Measurements from ENCODE around the gene TNFRSF19.

TNFRSF19 gene

DNA sequence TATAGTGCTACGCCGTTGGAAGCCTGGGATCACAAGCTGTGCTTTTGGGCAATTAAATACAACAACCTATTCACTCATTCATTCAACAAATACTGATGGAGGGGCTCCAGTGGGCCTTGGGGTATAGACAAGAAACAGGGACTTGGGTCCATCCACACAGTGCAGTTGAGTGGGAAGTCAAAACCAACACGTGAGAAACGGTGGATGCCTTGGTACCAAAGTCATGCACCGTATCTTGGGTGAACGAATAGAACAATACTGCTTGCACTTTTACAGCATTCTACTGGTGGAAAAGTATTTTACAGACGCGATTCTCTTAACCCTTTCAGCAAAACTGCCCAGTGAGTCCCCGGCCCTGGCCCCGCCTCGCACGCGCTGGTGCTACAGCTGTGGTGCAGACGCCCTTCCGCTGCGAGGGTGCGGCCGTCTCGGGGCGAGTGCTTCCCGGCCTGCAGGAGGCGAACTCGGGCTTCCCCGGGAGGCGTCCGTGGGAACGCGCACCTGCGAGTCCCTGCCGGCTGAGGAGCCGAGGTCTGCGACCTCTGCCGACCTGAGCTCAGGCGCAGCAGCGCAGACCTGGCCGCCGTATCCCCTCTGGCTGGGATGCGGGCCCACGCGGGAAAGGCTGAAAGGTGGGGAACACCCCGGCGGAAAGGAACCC is 8.3 kb downstream of the TNFRSF19 start (continued):
- TF ChIP-seq, protein P1, sequence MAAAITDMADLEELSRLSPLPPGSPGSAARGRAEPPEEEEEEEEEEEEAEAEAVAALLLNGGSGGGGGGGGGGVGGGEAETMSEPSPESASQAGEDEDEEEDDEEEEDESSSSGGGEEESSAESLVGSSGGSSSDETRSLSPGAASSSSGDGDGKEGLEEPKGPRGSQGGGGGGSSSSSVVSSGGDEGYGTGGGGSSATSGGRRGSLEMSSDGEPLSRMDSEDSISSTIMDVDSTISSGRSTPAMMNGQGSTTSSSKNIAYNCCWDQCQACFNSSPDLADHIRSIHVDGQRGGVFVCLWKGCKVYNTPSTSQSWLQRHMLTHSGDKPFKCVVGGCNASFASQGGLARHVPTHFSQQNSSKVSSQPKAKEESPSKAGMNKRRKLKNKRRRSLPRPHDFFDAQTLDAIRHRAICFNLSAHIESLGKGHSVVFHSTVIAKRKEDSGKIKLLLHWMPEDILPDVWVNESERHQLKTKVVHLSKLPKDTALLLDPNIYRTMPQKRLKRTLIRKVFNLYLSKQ (tag by site-specific recombination; IDR thresholded peaks at IDR 0.05; ENCODE audit: borderline replicate concordance): no peak
- TF ChIP-seq GLI4 (tag by site-specific recombination; IDR thresholded peaks at IDR 0.05): peak; percentile 66; the same call in 1 of the 2 replicates
- peak; percentile 36; the same call in 1 of the 2 replicates for TF ChIP-seq ZNF600 (tag by site-specific recombination; IDR thresholded peaks at IDR 0.05)
- TF ChIP-seq, protein P2, sequence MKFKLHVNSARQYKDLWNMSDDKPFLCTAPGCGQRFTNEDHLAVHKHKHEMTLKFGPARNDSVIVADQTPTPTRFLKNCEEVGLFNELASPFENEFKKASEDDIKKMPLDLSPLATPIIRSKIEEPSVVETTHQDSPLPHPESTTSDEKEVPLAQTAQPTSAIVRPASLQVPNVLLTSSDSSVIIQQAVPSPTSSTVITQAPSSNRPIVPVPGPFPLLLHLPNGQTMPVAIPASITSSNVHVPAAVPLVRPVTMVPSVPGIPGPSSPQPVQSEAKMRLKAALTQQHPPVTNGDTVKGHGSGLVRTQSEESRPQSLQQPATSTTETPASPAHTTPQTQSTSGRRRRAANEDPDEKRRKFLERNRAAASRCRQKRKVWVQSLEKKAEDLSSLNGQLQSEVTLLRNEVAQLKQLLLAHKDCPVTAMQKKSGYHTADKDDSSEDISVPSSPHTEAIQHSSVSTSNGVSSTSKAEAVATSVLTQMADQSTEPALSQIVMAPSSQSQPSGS (tag by site-specific recombination; IDR thresholded peaks at IDR 0.05; ENCODE audit: low read depth): no peak
- TF ChIP-seq ZXDB (tag by site-specific recombination; IDR thresholded peaks at IDR 0.05): 0 out of 2 replicates have a peak, but pooled peaks have one; percentile 9
- no peak for TF ChIP-seq ZNF792 (tag by site-specific recombination; IDR thresholded peaks at IDR 0.05)
- TF ChIP-seq, protein P3, sequence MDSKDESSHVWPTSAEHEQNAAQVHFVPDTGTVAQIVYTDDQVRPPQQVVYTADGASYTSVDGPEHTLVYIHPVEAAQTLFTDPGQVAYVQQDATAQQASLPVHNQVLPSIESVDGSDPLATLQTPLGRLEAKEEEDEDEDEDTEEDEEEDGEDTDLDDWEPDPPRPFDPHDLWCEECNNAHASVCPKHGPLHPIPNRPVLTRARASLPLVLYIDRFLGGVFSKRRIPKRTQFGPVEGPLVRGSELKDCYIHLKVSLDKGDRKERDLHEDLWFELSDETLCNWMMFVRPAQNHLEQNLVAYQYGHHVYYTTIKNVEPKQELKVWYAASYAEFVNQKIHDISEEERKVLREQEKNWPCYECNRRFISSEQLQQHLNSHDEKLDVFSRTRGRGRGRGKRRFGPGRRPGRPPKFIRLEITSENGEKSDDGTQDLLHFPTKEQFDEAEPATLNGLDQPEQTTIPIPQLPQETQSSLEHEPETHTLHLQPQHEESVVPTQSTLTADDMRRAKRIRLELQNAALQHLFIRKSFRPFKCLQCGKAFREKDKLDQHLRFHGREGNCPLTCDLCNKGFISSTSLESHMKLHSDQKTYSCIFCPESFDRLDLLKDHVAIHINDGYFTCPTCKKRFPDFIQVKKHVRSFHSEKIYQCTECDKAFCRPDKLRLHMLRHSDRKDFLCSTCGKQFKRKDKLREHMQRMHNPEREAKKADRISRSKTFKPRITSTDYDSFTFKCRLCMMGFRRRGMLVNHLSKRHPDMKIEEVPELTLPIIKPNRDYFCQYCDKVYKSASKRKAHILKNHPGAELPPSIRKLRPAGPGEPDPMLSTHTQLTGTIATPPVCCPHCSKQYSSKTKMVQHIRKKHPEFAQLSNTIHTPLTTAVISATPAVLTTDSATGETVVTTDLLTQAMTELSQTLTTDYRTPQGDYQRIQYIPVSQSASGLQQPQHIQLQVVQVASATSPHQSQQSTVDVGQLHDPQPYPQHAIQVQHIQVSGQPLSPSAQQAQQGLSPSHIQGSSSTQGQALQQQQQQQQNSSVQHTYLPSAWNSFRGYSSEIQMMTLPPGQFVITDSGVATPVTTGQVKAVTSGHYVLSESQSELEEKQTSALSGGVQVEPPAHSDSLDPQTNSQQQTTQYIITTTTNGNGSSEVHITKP (tag by site-specific recombination; IDR thresholded peaks at IDR 0.05): peak; percentile 71
- TF ChIP-seq, protein P4, sequence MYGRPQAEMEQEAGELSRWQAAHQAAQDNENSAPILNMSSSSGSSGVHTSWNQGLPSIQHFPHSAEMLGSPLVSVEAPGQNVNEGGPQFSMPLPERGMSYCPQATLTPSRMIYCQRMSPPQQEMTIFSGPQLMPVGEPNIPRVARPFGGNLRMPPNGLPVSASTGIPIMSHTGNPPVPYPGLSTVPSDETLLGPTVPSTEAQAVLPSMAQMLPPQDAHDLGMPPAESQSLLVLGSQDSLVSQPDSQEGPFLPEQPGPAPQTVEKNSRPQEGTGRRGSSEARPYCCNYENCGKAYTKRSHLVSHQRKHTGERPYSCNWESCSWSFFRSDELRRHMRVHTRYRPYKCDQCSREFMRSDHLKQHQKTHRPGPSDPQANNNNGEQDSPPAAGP (tag by site-specific recombination; IDR thresholded peaks at IDR 0.05): peak; percentile 26; the same call in 1 of the 2 replicates
- TF ChIP-seq ZNF670 (tag by site-specific recombination; IDR thresholded peaks at IDR 0.05; ENCODE audit: low read depth): no peak
- TF ChIP-seq, protein P5, sequence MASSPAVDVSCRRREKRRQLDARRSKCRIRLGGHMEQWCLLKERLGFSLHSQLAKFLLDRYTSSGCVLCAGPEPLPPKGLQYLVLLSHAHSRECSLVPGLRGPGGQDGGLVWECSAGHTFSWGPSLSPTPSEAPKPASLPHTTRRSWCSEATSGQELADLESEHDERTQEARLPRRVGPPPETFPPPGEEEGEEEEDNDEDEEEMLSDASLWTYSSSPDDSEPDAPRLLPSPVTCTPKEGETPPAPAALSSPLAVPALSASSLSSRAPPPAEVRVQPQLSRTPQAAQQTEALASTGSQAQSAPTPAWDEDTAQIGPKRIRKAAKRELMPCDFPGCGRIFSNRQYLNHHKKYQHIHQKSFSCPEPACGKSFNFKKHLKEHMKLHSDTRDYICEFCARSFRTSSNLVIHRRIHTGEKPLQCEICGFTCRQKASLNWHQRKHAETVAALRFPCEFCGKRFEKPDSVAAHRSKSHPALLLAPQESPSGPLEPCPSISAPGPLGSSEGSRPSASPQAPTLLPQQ (tag by site-specific recombination; IDR thresholded peaks at IDR 0.05): no peak
- TF ChIP-seq, protein P6, sequence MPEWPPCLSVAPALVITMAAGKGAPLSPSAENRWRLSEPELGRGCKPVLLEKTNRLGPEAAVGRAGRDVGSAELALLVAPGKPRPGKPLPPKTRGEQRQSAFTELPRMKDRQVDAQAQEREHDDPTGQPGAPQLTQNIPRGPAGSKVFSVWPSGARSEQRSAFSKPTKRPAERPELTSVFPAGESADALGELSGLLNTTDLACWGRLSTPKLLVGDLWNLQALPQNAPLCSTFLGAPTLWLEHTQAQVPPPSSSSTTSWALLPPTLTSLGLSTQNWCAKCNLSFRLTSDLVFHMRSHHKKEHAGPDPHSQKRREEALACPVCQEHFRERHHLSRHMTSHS (tag by site-specific recombination; IDR thresholded peaks at IDR 0.05): no peak
- no peak for TF ChIP-seq ZNF664 (tag by site-specific recombination; IDR thresholded peaks at IDR 0.05)
- no peak for TF ChIP-seq ZNF354C (tag by site-specific recombination; IDR thresholded peaks at IDR 0.05; ENCODE audit: borderline replicate concordance, low read depth)
- no peak for TF ChIP-seq ZNF16 (tag by site-specific recombination; IDR thresholded peaks at IDR 0.05; ENCODE audit: low read depth)
- no peak for TF ChIP-seq ZNF391 (tag by site-specific recombination; IDR thresholded peaks at IDR 0.05; ENCODE audit: borderline replicate concordance, low read depth)
- TF ChIP-seq ZNF155 (tag by site-specific recombination; IDR thresholded peaks at IDR 0.05): no peak
- TF ChIP-seq, protein P7, sequence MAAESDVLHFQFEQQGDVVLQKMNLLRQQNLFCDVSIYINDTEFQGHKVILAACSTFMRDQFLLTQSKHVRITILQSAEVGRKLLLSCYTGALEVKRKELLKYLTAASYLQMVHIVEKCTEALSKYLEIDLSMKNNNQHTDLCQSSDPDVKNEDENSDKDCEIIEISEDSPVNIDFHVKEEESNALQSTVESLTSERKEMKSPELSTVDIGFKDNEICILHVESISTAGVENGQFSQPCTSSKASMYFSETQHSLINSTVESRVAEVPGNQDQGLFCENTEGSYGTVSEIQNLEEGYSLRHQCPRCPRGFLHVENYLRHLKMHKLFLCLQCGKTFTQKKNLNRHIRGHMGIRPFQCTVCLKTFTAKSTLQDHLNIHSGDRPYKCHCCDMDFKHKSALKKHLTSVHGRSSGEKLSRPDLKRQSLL (tag by site-specific recombination; IDR thresholded peaks at IDR 0.05): no peak
- peak; percentile 32; the same call in 1 of the 2 replicates for TF ChIP-seq ZNF837 (tag by site-specific recombination; IDR thresholded peaks at IDR 0.05)
- TF ChIP-seq, protein P8, sequence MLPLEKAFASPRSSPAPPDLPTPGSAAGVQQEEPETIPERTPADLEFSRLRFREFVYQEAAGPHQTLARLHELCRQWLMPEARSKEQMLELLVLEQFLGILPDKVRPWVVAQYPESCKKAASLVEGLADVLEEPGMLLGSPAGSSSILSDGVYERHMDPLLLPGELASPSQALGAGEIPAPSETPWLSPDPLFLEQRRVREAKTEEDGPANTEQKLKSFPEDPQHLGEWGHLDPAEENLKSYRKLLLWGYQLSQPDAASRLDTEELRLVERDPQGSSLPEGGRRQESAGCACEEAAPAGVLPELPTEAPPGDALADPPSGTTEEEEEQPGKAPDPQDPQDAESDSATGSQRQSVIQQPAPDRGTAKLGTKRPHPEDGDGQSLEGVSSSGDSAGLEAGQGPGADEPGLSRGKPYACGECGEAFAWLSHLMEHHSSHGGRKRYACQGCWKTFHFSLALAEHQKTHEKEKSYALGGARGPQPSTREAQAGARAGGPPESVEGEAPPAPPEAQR (tag by site-specific recombination; IDR thresholded peaks at IDR 0.05): no peak
- no peak for TF ChIP-seq SCRT1 (tag by site-specific recombination; IDR thresholded peaks at IDR 0.05; ENCODE audit: borderline replicate concordance)
- TF ChIP-seq ZBTB17 (tag by site-specific recombination; IDR thresholded peaks at IDR 0.05): 0 out of 2 replicates have a peak, but pooled peaks have one; percentile 21
- TF ChIP-seq, protein P9, sequence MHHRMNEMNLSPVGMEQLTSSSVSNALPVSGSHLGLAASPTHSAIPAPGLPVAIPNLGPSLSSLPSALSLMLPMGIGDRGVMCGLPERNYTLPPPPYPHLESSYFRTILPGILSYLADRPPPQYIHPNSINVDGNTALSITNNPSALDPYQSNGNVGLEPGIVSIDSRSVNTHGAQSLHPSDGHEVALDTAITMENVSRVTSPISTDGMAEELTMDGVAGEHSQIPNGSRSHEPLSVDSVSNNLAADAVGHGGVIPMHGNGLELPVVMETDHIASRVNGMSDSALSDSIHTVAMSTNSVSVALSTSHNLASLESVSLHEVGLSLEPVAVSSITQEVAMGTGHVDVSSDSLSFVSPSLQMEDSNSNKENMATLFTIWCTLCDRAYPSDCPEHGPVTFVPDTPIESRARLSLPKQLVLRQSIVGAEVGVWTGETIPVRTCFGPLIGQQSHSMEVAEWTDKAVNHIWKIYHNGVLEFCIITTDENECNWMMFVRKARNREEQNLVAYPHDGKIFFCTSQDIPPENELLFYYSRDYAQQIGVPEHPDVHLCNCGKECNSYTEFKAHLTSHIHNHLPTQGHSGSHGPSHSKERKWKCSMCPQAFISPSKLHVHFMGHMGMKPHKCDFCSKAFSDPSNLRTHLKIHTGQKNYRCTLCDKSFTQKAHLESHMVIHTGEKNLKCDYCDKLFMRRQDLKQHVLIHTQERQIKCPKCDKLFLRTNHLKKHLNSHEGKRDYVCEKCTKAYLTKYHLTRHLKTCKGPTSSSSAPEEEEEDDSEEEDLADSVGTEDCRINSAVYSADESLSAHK (tag by site-specific recombination; IDR thresholded peaks at IDR 0.05): no peak
- no peak for TF ChIP-seq ZNF157 (tag by site-specific recombination; IDR thresholded peaks at IDR 0.05)

Data from HEK293 (cell line).